GM12872 (cell line): ENCODE data around the gene ERC2.

Experiments used
- CTCF ChIP-seq: IDR thresholded peaks from 3 replicates; pipeline ENCODE4 v1.5.1; 2011; ENCODE audit warnings: low read depth, mild to moderate bottlenecking, low read length, moderate library complexity; ENCODE audit not compliant: insufficient read depth

Gene ERC2

GRCh38 chr3:55507808-55508207, 960.5 kb downstream of the ERC2 start:
- TF ChIP-seq CTCF = no peak

- no peak for TF ChIP-seq CTCF
Observed at GRCh38 chr3:55505776-55506175, 962.5 kb downstream of the ERC2 start.

- peak; percentile 31; the same call in 2 of the 3 replicates for TF ChIP-seq CTCF
Observed at GRCh38 chr3:55505102-55505501, 963.2 kb downstream of the ERC2 start.

GRCh38 chr3:55501905-55502304, 966.4 kb downstream of the ERC2 start:
- TF ChIP-seq CTCF = no peak

- TF ChIP-seq CTCF = no peak
Observed at GRCh38 chr3:55500555-55501330, 967.5 kb downstream of the ERC2 start.

- no peak for TF ChIP-seq CTCF
Observed at GRCh38 chr3:55498520-55498919, 969.7 kb downstream of the ERC2 start.

- no peak for TF ChIP-seq CTCF
Observed at GRCh38 chr3:55497250-55497649, 971.0 kb downstream of the ERC2 start.

- no peak for TF ChIP-seq CTCF
Observed at GRCh38 chr3:55494976-55495375, 973.3 kb downstream of the ERC2 start.
